ENCODE measurements around the gene MAPK7.

The MAPK7 gene

DNA sequence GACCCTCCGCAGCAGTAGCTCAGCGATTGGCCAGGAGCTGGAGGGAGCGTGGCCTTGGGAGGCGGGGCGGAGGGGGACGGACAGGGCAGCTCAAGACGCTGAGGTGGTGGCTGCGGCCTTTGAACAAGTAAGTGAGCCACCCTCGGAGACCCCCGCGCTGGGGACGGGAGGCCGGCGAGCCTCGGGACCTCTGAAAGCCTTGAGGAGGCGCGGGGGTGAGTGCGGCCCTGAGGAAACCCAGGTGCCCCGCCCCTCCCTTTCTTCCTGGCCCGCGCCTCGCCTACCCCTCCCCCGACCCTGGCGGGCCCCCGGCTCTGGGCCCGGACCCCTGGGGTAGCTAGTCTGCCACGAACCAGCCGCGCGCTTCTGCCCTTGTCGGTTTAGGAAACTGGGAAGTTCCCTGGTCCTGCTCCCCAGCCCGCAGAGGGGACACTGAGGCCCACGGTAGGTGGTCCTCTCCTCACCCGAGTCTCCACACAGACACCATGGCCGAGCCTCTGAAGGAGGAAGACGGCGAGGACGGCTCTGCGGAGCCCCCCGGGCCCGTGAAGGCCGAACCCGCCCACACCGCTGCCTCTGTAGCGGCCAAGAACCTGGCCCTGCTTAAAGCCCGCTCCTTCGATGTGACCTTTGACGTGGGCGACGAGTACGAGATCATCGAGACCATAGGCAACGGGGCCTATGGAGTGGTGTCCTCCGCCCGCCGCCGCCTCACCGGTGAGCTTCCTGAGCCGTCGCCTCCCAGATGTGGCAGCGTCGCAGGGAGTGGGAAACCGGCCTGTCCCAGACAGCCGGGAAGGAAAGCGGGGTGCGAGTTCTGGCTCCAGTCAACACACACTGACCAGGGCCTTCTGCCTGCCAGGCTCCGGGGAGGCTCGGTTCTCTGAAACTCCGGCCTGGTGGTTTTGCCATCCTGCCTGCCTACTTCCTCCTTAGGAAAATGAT is at the start of gene MAPK7:
Gene MAPK7, plus strand, starts transcription at position 83 of the 945 bp plus-strand sequence. Its CDS starts 403 bp downstream, at position 486.
- TF ChIP-seq, protein P1, sequence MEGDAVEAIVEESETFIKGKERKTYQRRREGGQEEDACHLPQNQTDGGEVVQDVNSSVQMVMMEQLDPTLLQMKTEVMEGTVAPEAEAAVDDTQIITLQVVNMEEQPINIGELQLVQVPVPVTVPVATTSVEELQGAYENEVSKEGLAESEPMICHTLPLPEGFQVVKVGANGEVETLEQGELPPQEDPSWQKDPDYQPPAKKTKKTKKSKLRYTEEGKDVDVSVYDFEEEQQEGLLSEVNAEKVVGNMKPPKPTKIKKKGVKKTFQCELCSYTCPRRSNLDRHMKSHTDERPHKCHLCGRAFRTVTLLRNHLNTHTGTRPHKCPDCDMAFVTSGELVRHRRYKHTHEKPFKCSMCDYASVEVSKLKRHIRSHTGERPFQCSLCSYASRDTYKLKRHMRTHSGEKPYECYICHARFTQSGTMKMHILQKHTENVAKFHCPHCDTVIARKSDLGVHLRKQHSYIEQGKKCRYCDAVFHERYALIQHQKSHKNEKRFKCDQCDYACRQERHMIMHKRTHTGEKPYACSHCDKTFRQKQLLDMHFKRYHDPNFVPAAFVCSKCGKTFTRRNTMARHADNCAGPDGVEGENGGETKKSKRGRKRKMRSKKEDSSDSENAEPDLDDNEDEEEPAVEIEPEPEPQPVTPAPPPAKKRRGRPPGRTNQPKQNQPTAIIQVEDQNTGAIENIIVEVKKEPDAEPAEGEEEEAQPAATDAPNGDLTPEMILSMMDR (IDR thresholded peaks at IDR 0.05; ENCODE audit: low read depth, low read length), result no peak
- Histone ChIP-seq H3K9me3 (ENCODE audit: severe bottlenecking) (no peaks in the 10 kb centered on the region), H3K4me3 (ENCODE audit: low read depth, low read length) (peak within 1 kb of the TSS; percentile 86), H3K27me3 (ENCODE audit: insufficient read depth, low read depth, severe bottlenecking) (no peaks in the 10 kb centered on the region), H3K36me3 (peaks cover 51% of the 10 kb centered on the region), H3K27ac (peak within 1 kb of the TSS; percentile 79)
- DNase-seq, result no peak

- Histone ChIP-seq H3K27me3 (ENCODE audit: insufficient read depth, low read depth, severe bottlenecking) (no peaks in the 10 kb centered on the region), H3K4me3 (ENCODE audit: low read depth, low read length) (no peak overlapping the region), H3K27ac (no peak overlapping the region), H3K9me3 (ENCODE audit: severe bottlenecking) (peaks cover 6% of the 10 kb centered on the region), H3K36me3 (no peaks in the 10 kb centered on the region)
- TF ChIP-seq, protein P1 (IDR thresholded peaks at IDR 0.05; ENCODE audit: low read depth, low read length), result no peak
- DNase-seq, result no peak
Measured at GRCh38 chr17:19329136-19329535, 49.2 kb upstream of the MAPK7 start.

- no peaks in the 10 kb centered on the region for H3K36me3 ChIP-seq
- TF ChIP-seq, protein P1 (IDR thresholded peaks at IDR 0.05; ENCODE audit: low read depth, low read length), result no peak
- no peak for DNase-seq
- H3K4me3 ChIP-seq (ENCODE audit: low read depth, low read length), result no peak overlapping the region
- H3K27ac ChIP-seq, result no peak overlapping the region
- peaks cover 6% of the 10 kb centered on the region for H3K9me3 ChIP-seq (ENCODE audit: severe bottlenecking)
- H3K27me3 ChIP-seq (ENCODE audit: insufficient read depth, low read depth, severe bottlenecking), result no peaks in the 10 kb centered on the region
Measured at GRCh38 chr17:19329839-19330238, 48.5 kb upstream of the MAPK7 start.

DNA sequence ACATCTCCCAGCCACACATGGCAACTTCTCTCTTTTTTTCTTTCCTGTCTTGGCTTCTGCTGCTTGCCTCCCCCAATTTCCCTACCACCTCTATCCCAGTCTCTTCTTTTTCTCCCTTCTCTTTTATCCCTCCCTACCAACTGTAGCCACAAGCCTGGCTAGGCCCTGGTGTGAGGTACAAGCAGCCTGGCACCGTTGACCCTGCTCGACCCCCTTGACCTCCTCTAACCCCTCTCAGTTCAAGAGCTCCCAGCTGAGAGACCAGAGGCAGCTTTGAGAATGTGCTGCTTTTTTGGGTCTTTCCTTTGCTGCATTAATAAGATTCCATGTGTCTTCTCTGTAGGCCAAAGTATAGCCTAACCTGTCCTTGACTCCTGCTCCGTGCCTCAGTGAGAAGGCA is 48.0 kb upstream of the MAPK7 start:
- Histone ChIP-seq H3K4me3 (ENCODE audit: low read depth, low read length) (no peak overlapping the region), H3K9me3 (ENCODE audit: severe bottlenecking) (peaks cover 6% of the 10 kb centered on the region), H3K36me3 (no peaks in the 10 kb centered on the region), H3K27ac (no peak overlapping the region), H3K27me3 (ENCODE audit: insufficient read depth, low read depth, severe bottlenecking) (no peaks in the 10 kb centered on the region)
- TF ChIP-seq, protein P1 (IDR thresholded peaks at IDR 0.05; ENCODE audit: low read depth, low read length), result no peak
- DNase-seq, result no peak

DNA sequence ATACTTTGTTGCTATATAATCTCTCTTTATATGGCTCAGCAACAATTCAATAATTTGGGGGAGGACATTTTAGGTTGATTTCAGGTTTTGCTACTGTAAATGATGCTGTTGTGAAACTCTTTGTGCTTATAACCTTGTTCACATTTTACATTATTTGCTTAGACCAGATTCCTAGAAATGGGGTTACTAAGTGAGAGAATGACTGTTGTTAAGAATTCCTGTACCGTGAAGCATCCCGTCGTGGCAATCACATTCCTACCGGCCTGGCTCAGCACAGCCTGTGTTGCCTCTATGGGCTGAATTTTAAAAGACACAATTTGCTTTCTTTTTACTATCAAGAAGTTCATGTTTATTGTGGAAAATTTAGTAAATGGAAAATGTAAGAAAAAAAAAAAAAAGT is 47.2 kb upstream of the MAPK7 start:
- Histone ChIP-seq H3K27me3 (ENCODE audit: insufficient read depth, low read depth, severe bottlenecking) (no peaks in the 10 kb centered on the region), H3K36me3 (no peaks in the 10 kb centered on the region), H3K4me3 (ENCODE audit: low read depth, low read length) (no peak overlapping the region), H3K27ac (no peak overlapping the region), H3K9me3 (ENCODE audit: severe bottlenecking) (peaks cover 1% of the 10 kb centered on the region)
- DNase-seq, result no peak
- TF ChIP-seq, protein P1 (IDR thresholded peaks at IDR 0.05; ENCODE audit: low read depth, low read length), result no peak
